ENCODE results near the gene HBD. TPM values are rescaled to one million over a fixed set of nuclear protein-coding genes. Genes with fewer than 3 reads are reported as not detected.

The HBD gene
- total and polyA plus RNA-seq, 9 of the 15 experiments (the other 6 are each of a cell fraction or from before 2014, with no cell fraction given) = 11.8 to 169 (median 36.0) TPM

- TF ChIP-seq CREB1 (IDR thresholded peaks at IDR 0.05) (no peak), CREB1 (CRISPR knock-in tag; IDR thresholded peaks at IDR 0.05) (no peak), ETS2 (tag; IDR thresholded peaks at IDR 0.05; ENCODE audit: borderline replicate concordance, poor library complexity, severe bottlenecking) (no peak), TCF7L2 (IDR thresholded peaks at IDR 0.05; ENCODE audit: low read depth, low read length) (no peak), HMG20A (CRISPR knock-in tag; conservative IDR thresholded peaks at IDR 0.05) (no peak), KAT8 (IDR thresholded peaks at IDR 0.05; ENCODE audit: low read depth) (no peak), ETV1 (tag; conservative IDR thresholded peaks at IDR 0.05; ENCODE audit: low read depth) (no peak), RBM22 (IDR thresholded peaks at IDR 0.05; ENCODE audit: low read depth, low read length, poor library complexity, severe bottlenecking) (no peak), ZNF384 (IDR thresholded peaks at IDR 0.05; ENCODE audit: low read depth, low read length) (no peak), ZNF124 (CRISPR knock-in tag; IDR thresholded peaks at IDR 0.05) (no peak), SIX5 (IDR thresholded peaks at IDR 0.05; ENCODE audit: borderline replicate concordance in 1 of 2, insufficient read depth in 1 of 2, low read depth in 1 of 2, low read length in 2 of 2) (no peak), ATF7 (IDR thresholded peaks at IDR 0.05) (no peak), HDAC6 (IDR thresholded peaks at IDR 0.05; ENCODE audit: low read depth, low read length) (no peak), STAT5B (CRISPR knock-in tag; IDR thresholded peaks at IDR 0.05) (no peak), RBM15 (IDR thresholded peaks at IDR 0.05; ENCODE audit: insufficient read depth, low read length) (no peak), BCL6 (CRISPR knock-in tag; IDR thresholded peaks at IDR 0.05) (no peak), CC2D1A (IDR thresholded peaks at IDR 0.05) (0 out of 2 replicates have a peak, but pooled peaks have one; percentile 24), PHB2 (IDR thresholded peaks at IDR 0.05; ENCODE audit: low read depth) (0 out of 2 replicates have a peak, but pooled peaks have one; percentile 61), ZHX1 (conservative IDR thresholded peaks at IDR 0.05; ENCODE audit: low read length) (no peak), TBL1XR1 (IDR thresholded peaks at IDR 0.05; ENCODE audit: low read length in 2 of 2) (no peak), THAP12 (CRISPR knock-in tag; IDR thresholded peaks at IDR 0.05) (no peak)
Observed at GRCh38 chr11:5235364-5236095, 1.2 kb upstream of the HBD start (continued).

Measured in K562 (cell line).